GM18867 (cell line): Measurements from ENCODE around the gene ACP6.

Experiments
- ATAC-seq: cut with Tn5 transposase; IDR thresholded peaks from one replicate; pipeline ENCODE4 v1.9.1; 2021; ENCODE audit warnings: mild to moderate bottlenecking, moderate library complexity; ENCODE audit not compliant: unreplicated experiment

ACP6 gene

DNA sequence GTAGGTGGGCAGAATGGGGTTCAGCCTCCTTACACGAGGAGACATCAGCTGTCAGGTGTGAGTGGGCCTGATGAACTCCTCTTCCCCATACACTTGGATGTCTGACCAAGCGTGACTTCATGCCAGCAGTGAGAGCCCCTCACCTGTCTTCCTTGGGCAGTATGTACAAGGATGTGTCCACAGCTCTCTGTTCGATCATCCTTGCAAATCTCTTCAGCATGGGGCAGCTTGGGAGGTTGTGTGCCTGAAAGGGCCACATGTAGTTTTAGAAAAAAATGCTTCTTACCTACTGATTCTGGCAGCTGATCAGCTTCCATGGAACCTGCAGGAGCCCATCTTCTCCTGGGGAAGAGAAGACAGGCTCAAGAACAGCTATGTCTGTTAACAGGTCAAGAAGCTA is 18.0 kb downstream of the ACP6 start:
- no peak for ATAC-seq

GRCh38 chr1:147651466-147651865 is 18.9 kb downstream of the ACP6 start:
- ATAC-seq: no peak

DNA sequence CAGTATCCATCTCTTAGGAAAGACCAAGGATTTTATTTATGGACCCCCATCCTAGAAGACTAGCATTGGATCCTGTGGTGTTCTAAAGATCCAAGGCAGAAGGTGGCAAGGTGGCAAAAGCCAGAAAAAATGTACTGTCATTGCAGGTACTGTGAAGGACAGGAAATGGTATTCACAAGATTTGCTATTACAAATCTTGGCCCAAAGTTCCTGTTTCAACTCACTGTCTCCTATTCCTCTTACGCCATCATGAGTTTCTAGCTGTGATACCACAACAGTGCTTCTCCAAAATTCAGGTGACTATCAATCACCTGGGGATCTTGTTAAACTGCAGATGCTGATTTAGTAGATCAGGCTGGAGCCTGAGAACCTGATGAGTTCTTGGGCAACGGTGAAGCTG is 21.4 kb downstream of the ACP6 start:
- ATAC-seq: no peak

DNA sequence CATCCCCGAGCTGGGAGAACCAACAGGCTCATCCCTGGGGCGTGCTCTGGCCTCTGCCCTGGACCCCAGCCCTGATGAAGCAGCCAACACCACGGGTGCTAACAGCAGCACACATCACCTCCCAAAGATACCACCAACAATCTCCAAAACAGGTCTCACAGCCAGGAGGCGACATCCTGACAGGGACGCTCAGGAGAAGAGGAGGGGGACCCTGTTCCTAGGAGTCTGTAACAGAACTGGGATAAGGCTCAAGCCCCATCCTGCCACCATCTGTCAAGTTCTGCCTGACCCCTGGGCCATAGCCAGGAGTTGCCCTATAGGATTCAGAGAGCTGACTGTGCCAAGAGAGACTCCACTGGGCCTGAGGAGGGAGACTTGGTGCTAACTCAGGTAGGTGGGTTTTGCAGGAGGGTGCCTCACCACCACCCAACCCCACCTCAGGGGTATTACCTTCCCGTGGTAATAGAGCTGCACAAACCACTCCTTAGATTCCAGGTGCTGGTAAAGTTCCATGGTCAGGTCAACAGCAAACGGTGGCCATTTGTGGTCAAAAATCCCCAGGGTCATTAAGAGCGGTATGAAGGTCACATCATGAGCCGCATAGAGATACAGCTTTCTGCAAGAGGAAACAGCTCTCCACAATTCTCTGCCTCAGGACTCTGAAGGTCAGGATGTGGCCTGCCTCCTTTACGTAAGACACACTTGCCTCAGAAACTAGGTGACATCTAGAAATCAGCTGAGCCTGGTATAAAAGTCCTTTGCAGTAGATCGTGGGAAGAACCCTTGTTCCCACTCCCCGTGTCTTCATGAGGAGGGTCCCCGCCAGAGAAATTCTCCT is 22.3 kb downstream of the ACP6 start:
- ATAC-seq: no peak

DNA sequence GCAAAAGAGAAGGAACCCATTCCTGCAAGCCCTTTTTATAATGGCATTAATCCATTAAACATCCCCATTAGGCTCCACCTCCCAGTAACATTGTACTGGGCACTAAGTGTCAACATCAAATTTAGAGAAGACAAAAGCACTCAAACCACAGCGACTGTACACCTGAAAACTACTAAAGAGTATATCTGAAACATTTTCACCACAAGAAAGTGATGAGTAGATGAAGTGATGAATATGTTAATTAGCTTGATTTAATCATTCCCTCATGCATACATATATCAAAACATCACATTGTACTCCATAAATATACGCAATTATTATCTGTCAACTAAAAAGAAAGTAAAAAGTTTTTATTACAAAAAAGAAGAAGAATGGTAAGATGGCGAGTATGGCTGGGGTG is 26.4 kb downstream of the ACP6 start:
- ATAC-seq: no peak

DNA sequence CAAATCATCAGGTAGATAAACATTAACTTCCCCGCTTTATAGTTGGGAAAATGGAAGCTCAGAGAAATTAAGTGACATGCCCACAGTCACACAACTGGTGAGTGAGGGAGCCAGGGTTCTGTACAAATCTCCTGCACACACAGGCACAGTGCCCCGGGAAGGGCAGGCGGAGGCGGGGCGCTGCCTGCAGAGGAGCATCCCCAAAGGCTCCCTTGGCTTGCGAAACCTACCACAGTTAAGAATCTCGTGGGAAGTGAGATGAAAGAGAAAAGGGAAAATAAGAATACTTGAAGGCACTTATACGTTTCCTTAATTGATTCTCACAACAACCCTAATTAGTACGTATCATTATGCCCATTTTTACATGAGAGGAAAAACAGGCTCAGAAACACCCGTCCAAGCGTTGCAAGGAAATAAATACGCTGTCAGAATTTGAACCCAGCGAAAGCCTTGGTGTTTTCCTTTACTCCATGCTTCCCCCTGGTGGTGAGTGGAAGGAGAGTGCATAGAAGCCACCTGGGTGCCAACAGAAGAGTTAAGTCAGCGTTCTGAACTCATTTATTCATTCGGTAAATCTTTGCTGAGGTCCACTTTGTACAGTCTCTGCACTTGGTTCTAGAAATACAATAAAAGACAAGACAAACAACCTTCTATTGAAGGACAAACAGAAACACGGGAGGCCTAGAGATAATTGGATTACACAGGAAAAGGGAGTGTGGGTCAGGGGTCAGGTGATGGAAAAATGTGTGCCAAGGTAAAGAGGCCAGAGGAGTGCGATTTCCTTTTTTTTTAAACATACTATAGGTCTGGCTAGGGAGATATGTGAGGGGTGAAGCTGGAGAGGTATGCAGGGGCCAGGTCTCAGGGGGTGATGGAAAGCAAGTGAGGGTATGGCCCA is 28.4 kb downstream of the ACP6 start:
- no peak for ATAC-seq

GRCh38 chr1:147641291-147641690 is 29.0 kb downstream of the ACP6 start:
- no peak for ATAC-seq

DNA sequence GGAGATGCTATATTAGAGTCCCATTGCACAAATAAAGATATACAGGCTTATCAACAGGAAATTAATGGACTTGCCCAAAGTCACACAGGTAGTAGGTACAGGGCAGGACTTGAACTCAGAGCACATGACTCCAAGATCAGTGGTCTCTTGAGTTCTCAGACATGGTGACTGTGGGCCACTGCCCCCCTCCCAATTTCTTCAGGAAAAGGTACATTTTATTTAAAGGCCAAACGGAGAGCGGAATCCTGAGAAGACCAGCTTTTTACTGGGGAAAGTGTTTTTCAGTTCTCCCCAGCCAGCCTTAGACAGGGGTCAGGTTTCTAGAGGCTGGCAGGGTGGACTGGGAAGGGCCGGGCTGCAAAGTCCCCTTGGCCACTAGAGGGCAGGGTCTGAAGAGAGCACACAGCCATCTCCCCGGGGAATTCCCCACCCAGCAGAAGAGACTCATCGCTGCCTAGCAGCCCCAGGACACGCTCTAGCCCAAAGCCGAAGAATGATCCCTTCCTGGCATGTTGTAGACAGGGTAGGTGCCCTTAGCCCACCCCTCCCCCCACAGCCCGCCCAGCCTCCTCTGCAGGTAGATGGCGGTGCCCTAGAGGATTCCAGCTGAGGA is 29.7 kb downstream of the ACP6 start:
- peak; percentile 96 for ATAC-seq

- no peak for ATAC-seq
Measured at GRCh38 chr1:147636314-147636713, 34.0 kb downstream of the ACP6 start.

- ATAC-seq: no peak
Measured at GRCh38 chr1:147635342-147635741, 35.0 kb downstream of the ACP6 start.

DNA sequence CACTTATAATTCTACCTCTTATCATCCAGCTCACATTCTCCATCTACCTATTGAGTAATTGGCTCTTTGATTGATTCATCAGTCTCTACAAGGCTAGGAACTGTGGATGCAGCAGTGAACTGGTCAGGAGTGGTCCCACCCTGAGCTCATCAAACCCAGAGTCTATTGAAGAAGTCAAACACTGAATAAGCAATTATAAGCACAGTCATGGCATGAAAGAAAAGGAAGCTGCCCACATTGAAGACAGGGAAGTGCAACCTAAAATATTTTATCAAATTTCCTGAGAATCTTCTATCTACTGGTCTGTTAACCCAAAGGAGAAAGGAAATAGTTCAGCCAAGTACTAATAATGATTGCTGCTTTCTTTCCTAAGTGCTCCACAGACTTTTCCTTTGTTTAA is 35.7 kb downstream of the ACP6 start:
- ATAC-seq: no peak

DNA sequence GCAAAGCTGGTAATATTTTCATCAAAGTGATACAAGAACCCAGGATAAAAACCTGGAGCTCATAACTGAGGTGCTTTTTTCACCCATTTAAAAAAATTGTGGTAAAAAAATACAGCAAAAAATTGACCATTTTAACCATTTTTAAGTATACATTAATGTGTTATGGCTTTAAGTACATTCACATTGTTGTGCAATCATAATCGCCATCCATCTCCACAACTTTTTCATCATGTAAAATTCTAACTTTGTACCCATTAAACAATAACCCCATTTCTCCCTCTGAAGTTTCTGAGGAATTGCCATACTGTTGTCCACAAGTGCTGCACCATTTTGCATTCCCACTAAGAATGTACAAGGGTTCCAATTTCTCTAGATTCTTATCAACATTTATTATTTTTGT is 36.6 kb downstream of the ACP6 start:
- no peak for ATAC-seq

DNA sequence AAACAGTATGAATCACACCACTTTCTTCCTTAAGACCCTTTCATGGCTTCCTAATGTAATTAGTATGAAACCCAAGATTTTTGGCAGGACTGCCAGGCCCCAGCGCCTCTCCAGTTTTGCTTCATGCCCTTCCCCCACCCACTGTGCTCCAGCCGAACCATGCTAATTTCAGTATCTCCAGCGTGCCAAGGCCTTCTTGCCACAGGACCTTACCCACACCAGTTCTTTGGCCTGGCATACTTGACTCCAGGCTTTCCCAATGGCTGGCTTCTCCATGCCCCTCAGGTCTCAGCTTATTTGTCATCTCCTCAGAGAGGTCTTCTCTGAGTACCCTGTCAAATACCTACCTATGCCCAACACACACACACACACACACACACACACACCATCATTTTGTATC is 38.5 kb downstream of the ACP6 start:
- no peak for ATAC-seq

- no peak for ATAC-seq
Measured at GRCh38 chr1:147630447-147630846, 39.9 kb downstream of the ACP6 start.

- ATAC-seq: no peak
Measured at GRCh38 chr1:147630022-147630421, 40.3 kb downstream of the ACP6 start.

DNA sequence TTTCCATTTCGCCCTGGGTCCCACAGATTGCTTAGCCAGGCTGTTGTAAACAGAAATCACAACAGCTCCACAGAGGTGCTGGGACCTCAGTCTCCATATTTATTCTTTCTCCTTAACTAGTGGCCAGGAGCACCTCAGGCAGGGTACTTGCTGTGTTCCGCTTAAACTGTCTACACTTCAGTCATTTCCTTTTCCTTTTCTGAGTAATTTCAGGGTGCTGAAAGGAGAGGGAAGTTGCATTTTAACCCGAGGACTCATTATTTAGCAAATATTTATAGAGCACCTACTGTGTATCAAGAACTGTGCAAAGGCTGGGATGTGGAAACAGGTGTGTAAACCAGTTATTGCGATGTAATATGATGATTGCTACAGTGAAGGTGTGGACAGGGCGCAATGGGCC is 41.9 kb downstream of the ACP6 start:
- ATAC-seq: no peak

DNA sequence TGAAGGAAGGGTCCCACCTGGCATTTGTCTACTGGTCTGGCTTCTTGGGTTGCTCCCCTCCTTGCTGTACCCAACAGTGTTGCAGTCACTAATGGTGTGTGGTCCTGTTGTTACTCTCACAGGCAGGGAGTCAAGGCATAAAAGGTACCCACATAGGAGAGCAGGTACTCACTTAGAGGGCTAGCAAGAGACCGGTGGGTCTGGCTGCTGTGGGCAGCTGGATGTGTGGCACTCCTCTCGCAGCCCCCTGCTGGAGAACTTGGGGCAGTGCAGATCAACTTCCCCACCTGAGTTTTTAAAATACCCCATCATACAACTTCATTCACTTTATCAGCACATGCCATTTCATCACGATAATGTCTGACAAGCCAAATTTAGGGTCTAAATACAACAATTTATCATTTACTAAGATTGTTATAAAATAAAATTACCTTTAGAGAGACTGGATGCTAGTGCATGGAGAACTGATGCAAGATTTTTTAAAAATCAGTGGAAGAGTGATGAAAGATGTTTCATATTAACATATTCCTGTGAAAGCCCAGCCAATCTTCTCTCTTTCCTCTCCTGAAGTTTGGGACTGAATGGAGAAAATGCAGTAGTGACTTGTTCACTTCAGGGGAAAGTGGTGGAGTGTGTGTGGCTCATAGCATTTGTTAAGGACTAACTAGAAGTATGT is 42.8 kb downstream of the ACP6 start:
- peak; percentile 76 for ATAC-seq

GRCh38 chr1:147626739-147627138 is 43.6 kb downstream of the ACP6 start:
- no peak for ATAC-seq

DNA sequence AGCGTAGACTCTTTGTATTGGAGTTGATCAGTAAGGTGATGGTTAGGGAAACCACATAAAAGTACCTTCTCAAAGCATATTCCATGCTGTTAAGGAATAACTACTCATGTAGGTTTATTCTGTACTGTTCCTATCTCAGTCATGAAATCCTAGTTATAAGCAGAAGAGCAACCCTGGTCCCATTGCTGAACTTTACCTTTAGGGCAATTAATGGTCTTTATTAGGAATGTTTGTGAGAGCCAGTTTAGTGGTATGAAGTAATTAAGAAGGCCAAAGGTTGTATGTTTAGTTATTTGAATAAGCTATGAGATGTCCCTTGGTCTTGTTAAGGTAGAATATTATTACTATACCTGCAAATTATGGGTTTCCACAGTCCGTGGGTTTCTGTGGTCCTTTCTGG is 44.0 kb downstream of the ACP6 start:
- ATAC-seq: no peak

DNA sequence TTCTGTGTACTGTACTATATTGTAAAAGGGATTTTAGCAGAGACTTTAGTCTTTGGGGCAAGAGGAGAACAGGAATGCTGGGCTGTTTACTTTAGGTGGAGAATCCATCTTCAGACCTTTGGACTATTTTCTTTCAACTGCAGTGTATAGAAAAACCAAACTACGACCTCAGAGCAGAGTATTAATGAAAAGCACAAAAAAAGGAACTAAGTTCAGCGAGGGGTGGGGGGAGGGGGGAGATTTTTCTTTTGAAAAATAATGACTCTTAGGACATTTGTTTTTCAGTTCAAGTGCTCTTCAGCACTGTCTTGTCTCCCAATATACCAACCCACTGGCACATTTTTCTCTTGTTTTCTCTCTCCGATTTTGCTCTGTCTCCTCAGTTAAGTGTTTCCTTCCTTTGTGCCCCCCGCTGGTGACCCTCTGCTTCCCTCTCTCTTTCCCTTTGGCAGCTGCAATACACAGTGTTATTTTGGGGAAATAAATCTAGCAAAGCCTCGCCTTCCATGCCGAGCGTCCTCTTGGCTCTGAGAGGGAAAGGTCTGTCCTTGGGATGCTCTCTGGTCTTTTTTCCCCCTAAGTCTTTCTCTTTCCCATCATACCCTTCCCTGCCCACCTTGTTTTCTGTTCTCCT is 44.8 kb downstream of the ACP6 start:
- ATAC-seq: no peak

- no peak for ATAC-seq
Measured at GRCh38 chr1:147624529-147624928, 45.8 kb downstream of the ACP6 start.
